Uterus (tissue), 4 donors: ENCODE measurements around the gene ETV7. TPM values are rescaled to one million over a fixed set of nuclear protein-coding genes. Genes with fewer than 3 reads are reported as not detected.

Experiments used
- DNase-seq, 2 donors: peaks; one replicate each; pipeline ENCODE4 v3.0.0-alpha.2; 2019 to 2020
- H3K27ac ChIP-seq, 2 donors: fragments of 200-600 bp; sonication (generic); 1 replicate in 1 of 2; 2 replicates in 1 of 2; pipeline ENCODE4 v1.5.1; 2016 to 2018
- H3K27me3 ChIP-seq, 2 donors: fragments of 200-600 bp; sonication (generic); one replicate each; pipeline ENCODE4 v1.5.1; 2018 to 2019; ENCODE audit warnings: control low read depth in 1 of 2
- H3K36me3 ChIP-seq, 2 donors: fragments of 200-600 bp; sonication (generic); one replicate each; pipeline ENCODE4 v1.5.1; 2019; ENCODE audit warnings: control low read depth in 1 of 2
- H3K4me1 ChIP-seq, 2 donors: fragments of 200-600 bp; sonication (generic); one replicate each; pipeline ENCODE4 v1.5.1; 2018 to 2019; ENCODE audit warnings: control low read depth in 1 of 2
- H3K4me3 ChIP-seq, 2 donors: fragments of 200-600 bp; sonication (generic); 1 replicate in 1 of 2; 2 replicates in 1 of 2; pipeline ENCODE4 v1.5.1; 2018 to 2019; ENCODE audit warnings: mild to moderate bottlenecking in 1 of 2
- H3K9me3 ChIP-seq, 2 donors: fragments of 200-600 bp; sonication (generic); one replicate each; pipeline ENCODE4 v1.5.1; 2019; ENCODE audit warnings: control low read depth in 1 of 2
- POLR2A ChIP-seq, 2 donors: fragments of 450-650 bp; IDR thresholded peaks; one replicate each; pipeline ENCODE4 v1.6.1; 2016; ENCODE audit warnings: antibody characterized with exemption in 2 of 2, mild to moderate bottlenecking in 1 of 2, moderate library complexity in 1 of 2
- intact Hi-C: fragments of 100-400 bp; cut with DNase I; formaldehyde crosslinking; loops from one replicate; pipeline ENCODE4 v1.15.1; 2023; ENCODE audit warnings: low total_unique reads
- total RNA-seq, 4 donors: library from RNA; depleted of rRNA in 3 of 4; stranded (reverse); fragments of >200 nt in 3 of 4; gene quantifications; one replicate each; pipeline versions ENCODE4 v1.1.0 to v1.2.4, GENCODE V29; 2014 to 2023
- TF ChIP-seq, protein P1 (sequence below), 4 experiments: fragments of 200-600 bp in 2 of 4; fragments of 450-650 bp in 2 of 4; sonication (generic) in 2 of 4; IDR thresholded peaks; one replicate each; pipeline ENCODE4 v1.5.1; 2016 to 2019; ENCODE audit warnings: antibody characterized with exemption in 4 of 4, mild to moderate bottlenecking in 2 of 4, moderate library complexity in 1 of 4
- donor health status: DM: yes; HTN: yes; CAD: no.

ETV7 gene
- total RNA-seq, 4 donors from 2014 or later: 1.3 TPM; not detected in 3

GRCh38 chr6:36346486-36347273, 40.8 kb downstream of the ETV7 start:
- peaks cover 0 to 4% of the 10 kb centered on the region in 2 donors for H3K4me1 ChIP-seq
- no peak overlapping the region for H3K4me3 ChIP-seq
- no peak for DNase-seq
- H3K27me3 ChIP-seq: no peaks in the 10 kb centered on the region
- no peak for TF ChIP-seq POLR2A (IDR thresholded peaks at IDR 0.05)
- TF ChIP-seq, protein P1, sequence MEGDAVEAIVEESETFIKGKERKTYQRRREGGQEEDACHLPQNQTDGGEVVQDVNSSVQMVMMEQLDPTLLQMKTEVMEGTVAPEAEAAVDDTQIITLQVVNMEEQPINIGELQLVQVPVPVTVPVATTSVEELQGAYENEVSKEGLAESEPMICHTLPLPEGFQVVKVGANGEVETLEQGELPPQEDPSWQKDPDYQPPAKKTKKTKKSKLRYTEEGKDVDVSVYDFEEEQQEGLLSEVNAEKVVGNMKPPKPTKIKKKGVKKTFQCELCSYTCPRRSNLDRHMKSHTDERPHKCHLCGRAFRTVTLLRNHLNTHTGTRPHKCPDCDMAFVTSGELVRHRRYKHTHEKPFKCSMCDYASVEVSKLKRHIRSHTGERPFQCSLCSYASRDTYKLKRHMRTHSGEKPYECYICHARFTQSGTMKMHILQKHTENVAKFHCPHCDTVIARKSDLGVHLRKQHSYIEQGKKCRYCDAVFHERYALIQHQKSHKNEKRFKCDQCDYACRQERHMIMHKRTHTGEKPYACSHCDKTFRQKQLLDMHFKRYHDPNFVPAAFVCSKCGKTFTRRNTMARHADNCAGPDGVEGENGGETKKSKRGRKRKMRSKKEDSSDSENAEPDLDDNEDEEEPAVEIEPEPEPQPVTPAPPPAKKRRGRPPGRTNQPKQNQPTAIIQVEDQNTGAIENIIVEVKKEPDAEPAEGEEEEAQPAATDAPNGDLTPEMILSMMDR (IDR thresholded peaks at IDR 0.05): no peak
- intact Hi-C loops: no loop called here
- H3K27ac ChIP-seq: no peak overlapping the region
- H3K36me3 ChIP-seq: no peaks in the 10 kb centered on the region
- H3K9me3 ChIP-seq: no peaks in the 10 kb centered on the region

GRCh38 chr6:36345681-36346466, 41.6 kb downstream of the ETV7 start:
- no peaks in the 10 kb centered on the region for H3K27me3 ChIP-seq
- peaks cover 0 to 4% of the 10 kb centered on the region in 2 donors for H3K4me1 ChIP-seq
- TF ChIP-seq, protein P1 (IDR thresholded peaks at IDR 0.05): no peak
- TF ChIP-seq POLR2A (IDR thresholded peaks at IDR 0.05): no peak
- DNase-seq: no peak
- no peaks in the 10 kb centered on the region for H3K36me3 ChIP-seq
- H3K4me3 ChIP-seq: no peak overlapping the region
- no peaks in the 10 kb centered on the region for H3K9me3 ChIP-seq
- H3K27ac ChIP-seq: no peak overlapping the region
- intact Hi-C loops: no loop called here

DNA sequence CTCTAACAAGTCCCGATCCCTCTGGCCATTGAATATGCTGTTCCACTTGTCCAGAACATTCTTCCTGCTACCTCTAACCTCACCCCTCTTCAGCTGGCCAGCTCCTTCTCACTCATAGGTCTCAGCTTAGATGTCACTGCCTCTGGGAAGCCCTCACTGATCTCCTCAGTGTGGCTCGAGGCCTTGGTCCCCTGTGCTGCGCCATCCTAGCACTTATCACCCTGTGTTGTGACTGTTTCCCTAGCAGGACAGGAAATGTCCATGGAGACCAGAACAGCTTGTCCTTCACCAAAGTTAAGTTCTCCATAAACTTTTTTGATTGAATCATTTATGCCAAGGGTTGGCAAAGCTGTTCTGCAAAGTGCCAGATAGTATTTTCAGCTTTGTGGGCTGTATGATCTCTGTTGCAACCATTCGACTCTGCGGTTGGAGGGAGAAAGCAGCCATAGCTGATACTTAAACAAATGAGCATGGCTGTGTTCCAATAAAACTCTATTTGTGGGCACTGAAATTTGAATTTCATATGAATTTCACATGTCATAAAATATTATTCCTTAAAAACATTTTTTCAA, 44.3 kb downstream of the ETV7 start:
- Histone ChIP-seq H3K9me3 (no peaks in the 10 kb centered on the region), H3K27me3 (no peaks in the 10 kb centered on the region), H3K36me3 (no peaks in the 10 kb centered on the region), H3K27ac (no peak overlapping the region), H3K4me3 (no peak overlapping the region), H3K4me1 (no peaks in the 10 kb centered on the region)
- no peak for DNase-seq
- intact Hi-C loops: no loop called here
- TF ChIP-seq POLR2A (IDR thresholded peaks at IDR 0.05): no peak
- TF ChIP-seq, protein P1 (IDR thresholded peaks at IDR 0.05): no peak

DNA sequence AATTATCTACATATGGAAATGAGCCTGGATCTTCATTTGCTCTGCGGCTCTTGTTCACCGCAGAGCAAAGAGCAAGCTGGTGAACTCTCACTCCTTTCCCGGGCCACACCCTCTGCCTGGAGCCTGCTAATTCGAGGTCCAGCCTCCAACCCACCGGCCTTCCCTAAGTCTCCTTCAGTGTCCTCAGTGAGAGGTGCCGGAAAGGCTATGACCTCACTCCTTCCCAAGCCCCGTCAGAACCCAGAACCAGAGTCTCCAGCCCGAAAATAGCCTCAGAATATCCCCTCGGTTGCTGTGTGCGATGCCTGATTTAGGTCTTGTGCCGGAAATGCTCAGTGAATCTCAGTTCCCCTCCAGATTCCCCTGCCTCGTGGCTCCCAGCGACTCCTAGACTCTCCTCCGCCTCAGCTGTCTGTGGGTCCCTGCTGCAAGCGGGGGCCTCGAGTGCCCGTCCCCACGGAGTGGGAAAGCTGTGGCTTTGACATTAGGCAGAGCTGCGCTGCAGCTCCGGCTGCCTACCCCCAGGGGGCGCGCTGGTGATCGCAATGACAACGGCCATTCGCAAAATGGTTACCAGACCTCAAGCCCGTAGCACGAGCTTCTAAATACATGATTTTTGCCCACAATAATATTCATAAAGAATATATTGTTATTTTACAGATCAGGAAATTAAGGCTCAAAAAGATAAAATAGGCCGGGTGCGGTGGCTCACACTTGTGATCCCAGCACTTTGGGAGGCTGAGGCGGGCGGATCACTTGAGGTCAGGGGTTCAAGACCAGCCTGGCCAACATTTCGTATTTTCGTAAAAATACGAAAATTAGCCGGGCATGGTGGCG, 46.6 kb downstream of the ETV7 start:
- intact Hi-C loops: no loop called here
- no peaks in the 10 kb centered on the region for H3K9me3 ChIP-seq
- no peak overlapping the region for H3K27ac ChIP-seq
- no peaks in the 10 kb centered on the region for H3K4me1 ChIP-seq
- H3K4me3 ChIP-seq: no peak overlapping the region
- H3K27me3 ChIP-seq: no peaks in the 10 kb centered on the region
- H3K36me3 ChIP-seq: no peaks in the 10 kb centered on the region
- peak; percentile 75 to 78 for DNase-seq
- TF ChIP-seq POLR2A (IDR thresholded peaks at IDR 0.05): no peak
- TF ChIP-seq, protein P1 (IDR thresholded peaks at IDR 0.05): peak; percentile 89 to 97 (median 92)
